ENCODE data around the gene FOXJ3.

The FOXJ3 gene

GRCh38 chr1:42379794-42380585 lies 45.0 kb upstream of the FOXJ3 start (continued):
- TF ChIP-seq ZBTB11 (tag by site-specific recombination; conservative IDR thresholded peaks at IDR 0.05; ENCODE audit: low read depth) (peak; percentile 36; the same call in 1 of the 2 replicates), ZNF580 (tag by site-specific recombination; IDR thresholded peaks at IDR 0.05) (no peak), ZNF24 (tag by site-specific recombination; IDR thresholded peaks at IDR 0.05) (0 out of 2 replicates have a peak, but pooled peaks have one; percentile 24)

- Histone ChIP-seq H3K36me3 (ENCODE audit: control insufficient read depth in 2 of 2, insufficient read depth in 1 of 2, low read length in 2 of 2) (no peaks in the 10 kb centered on the region), H3K27ac (ENCODE audit: extremely low read depth, low read depth, low read length) (no peak overlapping the region), H3K4me3 (ENCODE audit: low read depth, low read length) (no peak overlapping the region), H3K4me1 (ENCODE audit: control insufficient read depth, insufficient read depth, low read length) (no peaks in the 10 kb centered on the region), H3K9me3 (ENCODE audit: control insufficient read depth, insufficient read depth, low read depth, low read length) (no peaks in the 10 kb centered on the region)
- ChIA-PET POLR2A (no interaction called here), CTCF (no interaction called here)
- TF ChIP-seq PRDM1 (tag by site-specific recombination; IDR thresholded peaks at IDR 0.05) (no peak), ZNF133 (tag by site-specific recombination; IDR thresholded peaks at IDR 0.05) (no peak), ZNF26 (tag by site-specific recombination; IDR thresholded peaks at IDR 0.05) (no peak), ZBTB1 (tag by site-specific recombination; IDR thresholded peaks at IDR 0.05) (no peak), ZNF561 (tag by site-specific recombination; IDR thresholded peaks at IDR 0.05; ENCODE audit: borderline replicate concordance) (no peak), ZNF626 (tag by site-specific recombination; IDR thresholded peaks at IDR 0.05) (no peak), ZBTB6 (tag by site-specific recombination; IDR thresholded peaks at IDR 0.05) (no peak)
Measured at GRCh38 chr1:42372796-42373195, 37.8 kb upstream of the FOXJ3 start.

- Histone ChIP-seq H3K4me1 (ENCODE audit: control insufficient read depth, insufficient read depth, low read length) (no peaks in the 10 kb centered on the region), H3K4me3 (ENCODE audit: low read depth, low read length) (no peak overlapping the region), H3K36me3 (ENCODE audit: control insufficient read depth in 2 of 2, insufficient read depth in 1 of 2, low read length in 2 of 2) (no peaks in the 10 kb centered on the region), H3K9me3 (ENCODE audit: control insufficient read depth, insufficient read depth, low read depth, low read length) (no peaks in the 10 kb centered on the region), H3K27ac (ENCODE audit: extremely low read depth, low read depth, low read length) (no peak overlapping the region)
- TF ChIP-seq ZNF580 (tag by site-specific recombination; IDR thresholded peaks at IDR 0.05), result no peak
- ChIA-PET CTCF (no interaction called here), POLR2A (no interaction called here)
Measured at GRCh38 chr1:42370876-42371549, 36.0 kb upstream of the FOXJ3 start.

GRCh38 chr1:42369471-42369870 lies 34.4 kb upstream of the FOXJ3 start:
- H3K4me1 ChIP-seq (ENCODE audit: control insufficient read depth, insufficient read depth, low read length), result no peaks in the 10 kb centered on the region
- TF ChIP-seq ZNF548 (tag by site-specific recombination; IDR thresholded peaks at IDR 0.05) (no peak), ZNF776 (tag by site-specific recombination; IDR thresholded peaks at IDR 0.05; ENCODE audit: borderline replicate concordance) (no peak), ZNF214 (tag by site-specific recombination; IDR thresholded peaks at IDR 0.05; ENCODE audit: borderline replicate concordance) (no peak), GFI1B (tag by site-specific recombination; IDR thresholded peaks at IDR 0.05) (no peak), ZIC2 (tag by site-specific recombination; IDR thresholded peaks at IDR 0.05) (0 out of 2 replicates have a peak, but pooled peaks have one; percentile 23), FEZF1 (tag by site-specific recombination; IDR thresholded peaks at IDR 0.05) (0 out of 2 replicates have a peak, but pooled peaks have one; percentile 30)
- H3K36me3 ChIP-seq (ENCODE audit: control insufficient read depth in 2 of 2, insufficient read depth in 1 of 2, low read length in 2 of 2), result no peaks in the 10 kb centered on the region
- H3K9me3 ChIP-seq (ENCODE audit: control insufficient read depth, insufficient read depth, low read depth, low read length), result no peaks in the 10 kb centered on the region
- no peak overlapping the region for H3K27ac ChIP-seq (ENCODE audit: extremely low read depth, low read depth, low read length)
- ChIA-PET CTCF (no interaction called here), POLR2A (no interaction called here)
- H3K4me3 ChIP-seq (ENCODE audit: low read depth, low read length), result no peak overlapping the region

Data from HEK293 (cell line).